K562 (cell line): ENCODE results near the gene PYGO2. TPM values are rescaled to one million over a fixed set of nuclear protein-coding genes. Genes with fewer than 3 reads are reported as not detected.

ENCODE experiments used
- ATAC-seq: fragments of 200-7000 bp; cut with Tn5 transposase; 3 replicates; pipeline ENCODE4 v1.9.1; 2020; ENCODE audit warnings: moderate library complexity
- BruUV-seq: library from RNA; stranded (reverse); fragments of 400-500 nt; replicated peaks from 2 replicates; lab custom pipeline; 2021; lab: Mats Ljungman, UMichigan
- CTCF ChIA-PET: fragments of 300-600 bp; formaldehyde crosslinking; extraction: SDS; loops from one replicate; lab custom pipeline; 2021; ENCODE audit warnings: low intra/inter-chr PET ratio; lab: Yijun Ruan, JAX
- POLR2A ChIA-PET: fragments of 300-600, 350-650 bp; sonication (Branson Sonifier 250); formaldehyde crosslinking; extraction: SDS; loops from one replicate; lab custom pipeline; 2021; ENCODE audit warnings: antibody characterized with exemption, inconsistent platforms; lab: Yijun Ruan, JAX
- DNase-seq, 4 experiments: peaks; one replicate each; pipeline versions ENCODE4 v3.0.0 to v3.0.0-alpha.2; 2011 to 2018; ENCODE audit warnings: low spot score in 3 of 4, mixed read lengths in 3 of 4; ENCODE audit errors: extremely low read depth in 1 of 4
- FAIRE-seq: peaks from 2 replicates; lab custom pipeline; 2011; peaks lifted over from hg19 to GRCh38; lab: Jason Lieb, UNC
- H2AFZ ChIP-seq: 2 replicates; pipeline ENCODE4 v1.6.0; 2011; ENCODE audit warnings: low read depth, low read length, control low read depth, inconsistent platforms
- H3K27ac ChIP-seq: fragments of 200-600 bp; 3 replicates; pipeline ENCODE4 v1.8.0; 2011; ENCODE audit warnings: low read depth, mild to moderate bottlenecking, control low read depth, inconsistent platforms, low read length, moderate library complexity, mixed read lengths; ENCODE audit errors: extremely low read depth
- H3K27me3 ChIP-seq, 2 experiments: fragments of 300-600 bp in 1 of 2; 2 replicates in 1 of 2; 3 replicates in 1 of 2; pipeline versions ENCODE4 v1.6.0 to v1.8.0; 2011; ENCODE audit warnings: inconsistent platforms in 2 of 2, low read length in 2 of 2, mild to moderate bottlenecking in 1 of 2, mixed read lengths in 1 of 2, moderate library complexity in 1 of 2; ENCODE audit not compliant: control insufficient read depth in 2 of 2, insufficient read depth in 2 of 2
- H3K36me3 ChIP-seq: fragments of 300-600 bp; 3 replicates; pipeline ENCODE4 v1.8.0; 2011; ENCODE audit warnings: mild to moderate bottlenecking, low read length, inconsistent platforms; ENCODE audit not compliant: control insufficient read depth, insufficient read depth
- H3K4me1 ChIP-seq, 2 experiments: fragments of 200-600 bp in 1 of 2; replicated peaks in 1 of 2; 2 replicates in 1 of 2; 3 replicates in 1 of 2; pipeline versions ENCODE4 v1.5.1 to v1.8.0; 2011; ENCODE audit warnings: inconsistent platforms in 2 of 2, low read length in 2 of 2, mild to moderate bottlenecking in 1 of 2, mixed read lengths in 1 of 2, moderate library complexity in 1 of 2; ENCODE audit not compliant: control insufficient read depth in 2 of 2, insufficient read depth in 2 of 2
- H3K4me2 ChIP-seq: 2 replicates; pipeline ENCODE4 v1.6.1; 2011; ENCODE audit warnings: low read length, control low read depth, inconsistent platforms, mixed read lengths; ENCODE audit not compliant: insufficient read depth
- H3K4me3 ChIP-seq: fragments of 200-600 bp; sonication (generic), shearing (Covaris generic); 2 replicates; pipeline ENCODE4 v1.5.1; 2016; ENCODE audit warnings: control low read depth, inconsistent platforms
- H3K79me2 ChIP-seq: fragments of 200-600 bp; 3 replicates; pipeline ENCODE4 v1.8.0; 2011; ENCODE audit warnings: low read length, inconsistent platforms; ENCODE audit not compliant: control insufficient read depth, insufficient read depth
- H3K9ac ChIP-seq, 2 experiments: 2 replicates each; pipeline versions ENCODE4 v1.6.0 to v1.6.1; 2011; ENCODE audit warnings: low read depth in 2 of 2, low read length in 2 of 2, control low read depth in 1 of 2, inconsistent platforms in 1 of 2, mild to moderate bottlenecking in 1 of 2, mixed read lengths in 1 of 2; ENCODE audit not compliant: insufficient read depth in 1 of 2
- H3K9me1 ChIP-seq: one replicate; pipeline ENCODE4 v1.6.0; 2011; ENCODE audit warnings: inconsistent platforms, mild to moderate bottlenecking, low read length, moderate library complexity; ENCODE audit not compliant: control insufficient read depth, insufficient read depth
- H3K9me3 ChIP-seq: replicated peaks from 2 replicates; pipeline ENCODE4 v1.5.1; 2011; ENCODE audit warnings: low read depth, low read length, inconsistent platforms; ENCODE audit not compliant: control insufficient read depth, insufficient read depth
- H4K20me1 ChIP-seq: replicated peaks from 2 replicates; pipeline ENCODE4 v1.6.1; 2011; ENCODE audit warnings: low read length, inconsistent platforms, mixed read lengths; ENCODE audit not compliant: control insufficient read depth, insufficient read depth
- PHF20 ChIP-seq: fragments of 450-650 bp; IDR thresholded peaks from 2 replicates; pipeline ENCODE4 v1.6.1; 2018; ENCODE audit not compliant: partially characterized antibody
- POLR2G ChIP-seq: fragments of 200-400 bp; formaldehyde crosslinking; IDR thresholded peaks from 2 replicates; pipeline ENCODE4 v1.6.1; 2017; ENCODE audit warnings: low read depth, mild to moderate bottlenecking, antibody characterized with exemption, low read length, moderate library complexity
- RBFOX2 ChIP-seq: fragments of 200-400 bp; formaldehyde crosslinking; IDR thresholded peaks from 2 replicates; pipeline ENCODE4 v1.6.1; 2017; ENCODE audit warnings: low read depth, mild to moderate bottlenecking, low read length, moderate library complexity
- SUPT5H ChIP-seq: fragments of 450-650 bp; IDR thresholded peaks from 2 replicates; pipeline ENCODE4 v1.6.1; 2016
- WGBS: fragments of 100-300 bp; shearing (Covaris generic); methylation state at CpG from one replicate; pipeline ENCODE4 v1.1.6; 2016; ENCODE audit warnings: low coverage, mixed read lengths; ENCODE audit not compliant: insufficient coverage; ENCODE audit errors: missing lambda C conversion rate; 5-methylcytosine and 5-hydroxymethylcytosine counted together
- in situ Hi-C: fragments of 300-500 bp; cut with MboI; formaldehyde crosslinking; loops from 4 replicates; pipeline ENCODE4 v1.15.0; 2018; ENCODE audit warnings: inconsistent platforms, mixed read lengths
- intact Hi-C: fragments of 100-400 bp; cut with micrococcal nuclease; formaldehyde crosslinking; loops from 2 replicates; pipeline ENCODE4 v1.14.2; 2022
- polyA plus RNA-seq, 8 experiments: library from polyadenylated mRNA; depleted of rRNA in 4 of 8; stranded (reverse) in 5 of 8; unstranded in 3 of 8; fragments of >200 nt; fragmentation: Nextera tagmentation in 2 of 8; fragmentation: Illumina TruSeq in 1 of 8; extraction: Ambion mirVana in 2 of 8; extraction: Trizol in 1 of 8; gene quantifications; 2 replicates each; pipeline versions ENCODE4 v1.2.1 to v1.2.3, GENCODE V29; 2011 to 2014; ENCODE audit warnings: inconsistent platforms in 1 of 8, missing spikeins in 1 of 8
- total RNA-seq, 7 experiments: library from RNA; depleted of rRNA in 6 of 7; stranded (reverse); fragments of >200 nt in 6 of 7; fragmentation: Illumina TruSeq in 2 of 7; extraction: Trizol in 2 of 7; gene quantifications; 2 replicates each; pipeline versions ENCODE4 v1.2.1 to v1.2.3, GENCODE V29; 2011 to 2021; ENCODE audit warnings: low replicate concordance in 1 of 7

The PYGO2 gene
- total and polyA plus RNA-seq, 9 of the 15 experiments (the other 6 are each of a cell fraction or from before 2014, with no cell fraction given), result 8.3 to 36.2 (median 18.2) TPM

- Histone ChIP-seq H3K4me1 (peaks cover 58 to 78% of the 10 kb centered on the region in 2 experiments), H3K4me2 (peak overlapping the region; percentile 99), H3K27me3 (no peaks in the 10 kb centered on the region), H4K20me1 (peaks cover 3% of the 10 kb centered on the region), H3K4me3 (peak overlapping the region; percentile 97; the same call in 1 of the 2 replicates), H3K9me3 (no peaks in the 10 kb centered on the region), H3K9me1 (no peaks in the 10 kb centered on the region), H3K27ac (peak overlapping the region; percentile 99), H3K36me3 (peaks cover 47% of the 10 kb centered on the region; the same call in 2 of the 3 replicates), H2AFZ (no peak overlapping the region), H3K9ac (peak overlapping the region; percentile 99; a peak in 3 of 4 replicates), H3K79me2 (peaks cover 82% of the 10 kb centered on the region)
- intact Hi-C loops (no loop called here), in situ Hi-C loops (no loop called here)
- TF ChIP-seq RBFOX2, result peak; percentile 62
- TF ChIP-seq PHF20, result no peak
- TF ChIP-seq POLR2G, result peak; percentile 52
- TF ChIP-seq SUPT5H, result 0 out of 2 replicates have a peak, but pooled peaks have one; percentile 1
- no TSS peak for BruUV-seq
- FAIRE-seq (no peak), ATAC-seq (no peak), DNase-seq (no peak)
- CTCF ChIA-PET, result no interaction called here
- 95% methylated on average over 4 of the region's 17 CpGs for WGBS
- POLR2A ChIA-PET, result interaction anchor here (0.7 to 1.2 kb wide), 3 partner anchors 7 to 79 kb away, joined by 3 to 6 read pairs (median 3); no protein-coding TSS in a partner anchor
Measured at GRCh38 chr1:155005076-155006011, 43.8 kb upstream of the PYGO2 start.
